GOT3 (cell line): ENCODE results near the gene ITCH.
"Not testable (repeated sequence)": the region's sequence is repeated elsewhere in the genome, so short reads cannot be mapped to it uniquely, and the experiment has no call there.

ENCODE experiments used
- DNase-seq: peaks from one replicate; lab custom pipeline; 2025; ENCODE audit warnings: mixed read lengths; lab: John Stamatoyannopoulos, UW

The ITCH gene

DNA sequence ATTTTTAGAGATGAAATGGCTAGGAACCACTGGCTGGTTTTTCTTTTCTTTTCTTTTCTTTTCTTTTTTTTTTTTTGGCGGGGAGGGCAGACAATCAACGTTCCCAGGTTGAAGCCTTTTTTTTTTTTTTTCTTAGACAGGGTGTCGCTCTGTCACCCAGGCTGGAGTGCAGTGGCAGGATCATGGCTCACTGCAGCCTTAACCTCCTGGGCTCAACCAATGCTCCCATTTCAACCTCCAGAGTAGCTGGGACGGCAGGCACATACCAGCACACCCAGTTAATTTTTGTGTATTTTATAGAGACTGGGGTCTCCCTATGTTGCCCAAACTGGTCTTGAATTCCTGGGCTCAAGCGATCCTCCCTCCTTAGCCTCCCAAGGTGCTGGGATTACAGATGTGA lies 18.8 kb upstream of the ITCH start:
- no peak for DNase-seq

GRCh38 chr20:34345402-34345736 lies 17.7 kb upstream of the ITCH start:
- no peak for DNase-seq

DNA sequence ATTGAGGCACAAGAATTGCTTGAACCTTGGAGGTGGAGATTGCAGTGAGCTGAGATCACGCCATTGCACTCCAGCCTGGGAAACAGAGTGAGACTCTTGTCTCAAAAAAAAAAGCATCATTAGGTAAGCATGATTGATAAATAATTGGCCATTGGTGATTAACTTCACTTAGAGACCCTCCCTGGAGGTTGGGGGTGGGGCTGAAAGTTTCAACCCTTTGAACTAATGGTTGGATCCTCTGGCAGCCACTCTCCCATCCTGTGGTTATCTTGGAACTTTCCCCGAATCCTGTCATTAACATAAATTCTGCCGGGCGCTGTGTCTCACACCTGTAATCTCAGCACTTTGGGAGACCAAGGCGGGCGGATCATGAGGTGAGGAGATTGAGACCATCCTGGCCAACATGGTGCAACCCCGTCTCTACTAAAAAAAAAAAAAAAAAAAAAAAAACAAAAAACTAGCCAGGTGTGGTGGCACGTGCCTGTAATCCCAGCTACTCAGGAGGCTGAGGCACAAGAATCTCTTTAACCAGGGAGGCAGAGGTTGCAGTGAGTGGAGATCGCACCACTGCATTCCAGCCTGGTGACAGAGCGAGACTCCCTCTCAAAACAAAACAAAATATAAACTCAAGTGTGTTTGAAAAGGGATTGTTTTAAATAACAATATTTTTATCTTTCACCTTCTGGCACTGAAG lies 17.1 kb upstream of the ITCH start:
- not testable (repeated sequence) for DNase-seq

DNA sequence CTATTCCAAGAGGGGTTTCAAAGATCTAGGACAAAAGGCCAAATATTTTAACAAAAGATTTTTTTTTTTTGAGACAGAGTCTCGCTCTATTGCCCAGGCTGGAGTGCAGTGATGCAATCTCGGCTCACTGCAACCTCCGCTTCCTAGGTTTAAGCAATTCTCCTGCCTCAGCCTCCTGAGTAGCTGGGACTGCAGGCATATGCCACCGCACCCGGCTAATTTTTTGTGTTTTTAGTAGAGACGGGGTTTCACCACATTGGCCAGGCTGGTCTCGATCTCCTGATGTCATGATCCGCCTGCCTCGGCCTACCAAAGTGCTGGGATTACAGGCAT lies 16.6 kb upstream of the ITCH start:
- DNase-seq, result not testable (repeated sequence)

DNA sequence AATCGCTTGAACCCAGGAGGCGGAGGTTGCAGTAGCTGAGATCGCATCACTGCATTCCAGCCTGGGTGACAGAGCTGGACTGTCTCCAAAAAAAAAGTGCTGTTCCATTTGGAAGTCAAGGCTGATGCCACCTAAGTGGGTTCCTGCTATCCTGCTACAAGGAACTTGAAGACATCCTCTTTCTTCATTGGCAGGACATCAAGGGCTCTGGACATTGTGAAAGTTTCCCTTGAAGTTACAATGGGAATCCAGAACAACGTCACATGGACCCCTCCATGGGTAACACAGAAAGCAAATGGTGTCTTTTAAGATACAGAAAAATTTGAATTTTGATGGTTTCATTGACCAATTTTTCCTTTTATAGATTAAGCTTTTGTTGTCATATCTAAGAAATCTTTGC lies 15.5 kb upstream of the ITCH start:
- DNase-seq, result no peak

- no peak for DNase-seq
Measured at GRCh38 chr20:34350095-34350494, 13.0 kb upstream of the ITCH start.

DNA sequence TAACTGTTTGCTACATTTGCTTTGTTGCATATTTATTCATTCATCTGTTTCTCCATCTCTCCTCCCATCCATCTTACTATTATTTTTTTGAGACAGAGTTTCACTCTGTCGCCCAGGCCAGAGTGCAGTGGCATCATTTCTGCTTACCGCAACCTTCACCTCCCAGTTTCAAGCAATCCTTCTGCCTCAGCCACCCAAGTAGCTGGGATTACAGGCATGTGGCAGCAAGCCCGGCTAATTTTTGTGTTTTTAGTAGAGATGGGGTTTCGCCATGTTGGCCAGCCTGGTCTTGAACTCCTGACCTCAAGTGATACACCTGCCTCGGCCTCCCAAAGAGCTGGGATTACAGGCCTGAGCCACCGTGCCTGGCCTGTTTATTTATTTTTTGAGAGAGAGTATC lies 9.6 kb upstream of the ITCH start:
- not testable (repeated sequence) for DNase-seq

GRCh38 chr20:34355427-34355826 lies 7.6 kb upstream of the ITCH start:
- no peak for DNase-seq

DNA sequence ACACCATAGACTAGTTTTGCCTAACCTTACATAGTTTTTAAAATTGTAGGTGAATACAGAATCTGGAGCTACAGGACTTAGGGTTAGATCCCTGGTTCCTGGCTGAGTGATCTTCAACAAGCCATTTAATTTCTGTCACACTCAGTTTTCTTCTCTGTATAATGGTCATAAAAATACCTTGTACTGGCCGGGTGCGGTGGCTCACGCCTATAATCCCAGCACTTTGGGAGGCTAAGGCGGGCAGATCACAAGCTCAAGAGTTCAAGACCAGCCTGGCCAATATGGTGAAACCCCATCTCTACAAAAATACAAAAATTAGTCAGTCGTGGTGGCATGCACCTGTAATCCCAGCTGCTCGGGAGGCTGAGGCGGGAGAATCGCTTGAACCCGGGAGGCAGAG lies 3.3 kb upstream of the ITCH start:
- DNase-seq, result not testable (repeated sequence)

DNA sequence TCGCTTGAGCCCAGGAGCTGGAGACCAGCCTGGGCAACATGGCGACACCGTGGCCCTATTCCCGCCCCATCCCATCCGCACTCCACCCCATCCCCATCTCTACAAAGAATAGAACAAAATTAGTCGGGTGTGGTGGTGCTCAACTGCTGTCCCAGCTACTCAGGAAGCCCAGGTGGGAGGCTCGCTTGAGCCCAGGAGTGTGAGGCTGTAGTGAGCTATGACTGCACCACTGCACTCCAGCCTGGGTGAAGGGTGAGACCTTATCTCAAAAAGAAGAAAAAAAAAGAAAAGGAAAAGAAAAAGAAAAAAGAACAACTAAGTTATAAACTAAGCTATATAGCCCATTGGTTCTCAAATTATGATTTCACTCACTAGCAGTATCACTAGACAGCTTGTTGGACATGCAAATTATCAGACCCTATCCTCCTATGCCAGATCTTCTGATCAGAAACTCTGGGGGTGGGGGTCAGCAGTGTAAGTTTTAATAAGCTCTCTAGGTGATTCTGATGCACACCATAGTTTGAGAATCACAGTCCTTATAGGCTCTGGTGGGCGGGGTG lies 491 bp upstream of the ITCH start:
- no peak for DNase-seq

DNA sequence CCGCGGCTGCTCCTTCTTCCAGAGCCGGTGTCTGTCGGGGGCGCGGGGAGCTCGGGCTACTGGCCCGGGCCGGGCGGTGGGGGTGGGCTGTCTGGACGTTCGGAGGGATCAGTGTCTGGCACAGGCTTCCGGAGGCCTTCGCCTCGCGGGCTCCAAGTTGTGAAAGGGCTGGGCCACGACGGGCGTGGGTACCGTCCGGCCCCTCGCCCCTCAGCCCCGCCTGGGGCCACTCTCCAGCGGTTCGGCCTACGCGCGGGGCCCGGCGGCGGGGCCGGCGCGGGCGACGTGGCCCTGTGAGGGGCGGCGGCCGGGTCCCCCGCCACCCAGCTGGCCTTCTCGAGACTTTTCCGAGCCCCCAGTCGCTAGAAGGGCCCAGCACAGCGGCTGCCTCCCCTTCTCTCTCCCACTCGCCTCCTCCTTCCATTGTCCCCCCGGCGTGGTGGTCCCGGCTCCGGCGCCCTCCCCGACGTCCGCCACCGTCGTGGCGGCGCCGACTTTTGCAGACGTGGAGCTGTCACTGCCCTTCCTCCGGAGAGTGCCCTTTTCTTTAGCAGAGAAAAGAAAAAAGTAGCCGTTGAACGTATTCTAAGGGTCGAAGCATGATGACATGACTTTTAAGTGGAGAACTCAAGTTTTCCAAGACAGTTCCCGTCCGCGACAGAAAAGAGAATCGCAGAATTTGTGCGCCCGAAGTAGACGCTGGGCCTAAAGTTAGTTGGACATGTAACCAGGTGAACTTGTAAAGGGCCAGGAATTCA lies 571 bp downstream of the ITCH start:
- DNase-seq, result no peak

- DNase-seq, result no peak
Measured at GRCh38 chr20:34364223-34364506, 1.1 kb downstream of the ITCH start.

DNA sequence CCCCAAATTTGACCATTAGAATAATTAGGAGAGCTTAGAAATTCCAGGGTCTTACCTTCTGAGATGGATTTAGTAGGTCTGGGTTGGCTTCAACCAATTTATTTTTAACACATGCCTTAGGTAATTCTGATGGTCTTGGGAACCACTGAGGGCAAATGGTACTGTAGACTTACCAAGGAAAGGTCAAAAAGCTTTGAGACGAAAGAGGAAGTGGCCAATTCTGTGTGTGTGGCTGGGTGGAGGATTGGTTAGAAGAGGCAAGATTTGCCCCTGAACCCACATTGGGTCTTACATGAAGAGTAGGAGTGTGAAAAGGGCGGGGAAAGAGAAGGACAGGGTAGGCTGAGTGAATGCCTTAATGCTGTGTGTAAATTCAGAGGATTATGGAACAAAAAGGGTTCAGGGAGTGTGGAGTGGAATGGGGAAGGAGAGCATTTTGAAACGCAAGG lies 2.7 kb downstream of the ITCH start:
- DNase-seq, result no peak

DNA sequence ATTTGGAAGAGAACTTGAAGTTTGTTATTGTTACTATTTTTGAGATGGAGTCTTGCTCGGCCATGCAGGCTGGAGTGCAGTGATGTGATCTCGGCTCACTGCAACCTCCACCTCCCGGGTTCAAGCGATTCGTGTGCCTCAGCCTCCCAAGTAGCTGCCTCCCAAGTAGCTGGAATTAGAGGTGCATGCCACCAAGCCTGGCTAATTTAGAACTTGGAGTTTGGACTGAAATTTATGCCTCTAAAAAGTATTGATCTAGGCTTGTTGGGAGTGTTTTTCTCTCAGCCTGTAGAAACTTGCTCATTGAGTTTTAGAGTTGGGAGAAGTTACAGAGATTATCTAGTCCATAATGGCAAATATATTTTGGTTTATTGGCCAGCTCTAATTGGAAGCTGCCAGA lies 4.1 kb downstream of the ITCH start:
- no peak for DNase-seq

DNA sequence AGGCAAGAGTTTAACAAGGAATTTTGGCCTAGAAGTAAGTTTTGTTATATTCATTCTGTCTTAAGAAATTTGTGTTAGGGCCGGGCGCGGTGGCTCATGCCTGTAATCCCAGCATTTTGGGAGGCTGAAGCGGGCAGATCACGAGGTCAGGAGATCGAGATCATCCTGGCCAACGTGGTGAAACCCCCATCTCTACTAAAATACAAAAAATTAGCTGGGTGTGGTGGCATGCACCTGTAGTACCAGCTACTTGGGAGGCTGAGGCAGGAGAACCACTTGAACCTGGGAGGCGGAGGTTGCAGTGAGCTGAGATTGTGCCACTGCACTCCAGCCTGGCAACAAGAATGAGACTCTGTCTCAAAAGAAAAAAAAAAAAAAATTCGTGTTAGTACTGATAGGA lies 4.8 kb downstream of the ITCH start:
- not testable (repeated sequence) for DNase-seq

- DNase-seq, result no peak
Measured at GRCh38 chr20:34368547-34368946, 5.5 kb downstream of the ITCH start.

DNA sequence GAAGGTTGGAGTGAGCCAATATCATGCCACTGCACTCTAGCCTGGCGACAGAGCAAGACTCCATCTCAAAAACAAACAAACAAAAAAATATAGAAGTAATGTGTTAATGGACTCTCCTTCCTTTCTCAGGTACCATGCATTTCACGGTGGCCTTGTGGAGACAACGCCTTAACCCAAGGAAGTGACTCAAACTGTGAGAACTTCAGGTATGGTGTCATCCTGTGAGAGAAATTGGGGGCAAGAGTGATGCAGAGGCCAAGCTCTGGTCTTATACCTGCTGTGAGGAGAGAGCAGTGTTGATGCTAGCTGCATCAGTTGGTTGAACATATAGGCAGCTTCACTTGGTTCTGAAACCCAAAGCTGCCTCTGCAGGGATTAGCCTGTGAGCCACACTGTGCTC lies 6.2 kb downstream of the ITCH start:
- DNase-seq, result no peak

GRCh38 chr20:34370062-34370461 lies 7.0 kb downstream of the ITCH start:
- DNase-seq, result no peak

DNA sequence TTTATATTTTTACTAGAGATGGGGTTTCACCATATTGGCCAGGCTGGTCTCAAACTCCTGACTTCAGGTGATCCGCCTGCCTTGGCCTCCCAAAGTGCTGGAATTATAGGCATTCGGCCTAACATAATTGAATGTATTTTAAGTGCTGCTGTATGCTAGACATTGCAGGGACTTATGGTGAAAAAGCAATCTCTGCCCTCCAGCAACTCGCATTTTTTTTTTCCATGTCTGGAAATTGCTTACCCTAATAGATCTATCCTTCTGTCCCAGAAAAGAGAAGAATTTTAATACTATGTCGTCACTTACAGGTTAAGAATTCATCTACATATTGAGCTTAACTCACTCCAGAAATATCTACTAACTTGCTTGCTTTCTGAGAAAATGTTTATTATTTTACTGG lies 10.4 kb downstream of the ITCH start:
- DNase-seq, result no peak

- DNase-seq, result no peak
Measured at GRCh38 chr20:34374209-34374760, 11.2 kb downstream of the ITCH start.

DNA sequence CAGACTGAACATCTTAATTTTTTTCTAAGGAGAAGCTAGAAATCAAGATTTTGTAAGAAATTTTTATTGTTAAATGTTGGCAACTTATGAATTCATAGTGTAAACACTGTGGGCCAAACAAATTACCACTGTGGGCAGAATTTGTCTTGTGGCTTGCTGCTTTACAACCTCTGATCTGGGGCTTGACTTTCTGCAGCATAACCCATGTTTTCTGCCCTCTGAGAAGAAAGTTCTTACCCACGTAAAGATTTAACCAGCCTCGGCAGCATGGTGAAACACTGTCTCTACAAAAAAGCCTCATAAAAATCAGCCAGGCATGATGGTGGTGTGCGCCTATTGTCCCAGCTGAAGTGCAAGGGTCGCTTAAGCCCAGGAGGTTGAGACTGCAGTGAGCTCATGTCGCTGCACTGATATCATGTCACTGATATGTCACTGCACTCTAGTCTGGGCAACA lies 12.9 kb downstream of the ITCH start:
- DNase-seq, result no peak

DNA sequence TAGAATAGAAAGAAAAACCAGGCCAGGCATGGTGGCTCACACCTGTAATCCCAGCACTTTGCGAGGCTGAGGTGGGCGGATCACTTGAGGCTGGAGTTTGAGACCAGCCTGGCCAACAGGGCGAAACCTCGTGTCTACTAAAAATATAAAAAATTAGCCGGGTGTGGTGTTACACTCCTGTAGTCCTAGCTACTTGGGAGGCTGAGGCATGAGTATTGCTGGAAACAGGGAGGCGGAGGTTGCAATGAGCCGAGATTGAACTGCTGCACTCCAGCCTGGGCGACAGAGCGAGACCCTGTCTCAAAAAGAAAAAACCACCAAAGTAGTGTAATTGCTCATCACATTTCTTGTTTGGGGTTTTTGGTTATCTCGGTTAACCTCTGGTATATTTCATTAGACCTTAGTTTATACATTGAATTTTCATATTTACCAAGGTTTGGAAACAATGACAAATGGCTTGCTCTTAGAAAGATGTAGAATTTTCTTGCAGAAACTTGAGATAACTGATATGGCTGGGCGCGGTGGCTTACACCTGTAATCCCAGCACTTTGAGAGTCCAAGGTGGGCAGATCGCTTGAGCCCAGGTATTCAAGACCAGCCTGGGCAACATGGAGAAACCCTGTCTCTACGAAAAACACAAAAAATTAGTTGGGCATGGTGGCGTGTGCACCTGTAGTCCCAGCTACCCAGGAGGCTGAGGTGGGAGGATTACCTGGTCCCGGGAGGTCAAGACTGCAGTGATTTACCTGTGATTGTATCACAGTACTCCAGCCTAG lies 14.2 kb downstream of the ITCH start:
- DNase-seq, result no peak

DNA sequence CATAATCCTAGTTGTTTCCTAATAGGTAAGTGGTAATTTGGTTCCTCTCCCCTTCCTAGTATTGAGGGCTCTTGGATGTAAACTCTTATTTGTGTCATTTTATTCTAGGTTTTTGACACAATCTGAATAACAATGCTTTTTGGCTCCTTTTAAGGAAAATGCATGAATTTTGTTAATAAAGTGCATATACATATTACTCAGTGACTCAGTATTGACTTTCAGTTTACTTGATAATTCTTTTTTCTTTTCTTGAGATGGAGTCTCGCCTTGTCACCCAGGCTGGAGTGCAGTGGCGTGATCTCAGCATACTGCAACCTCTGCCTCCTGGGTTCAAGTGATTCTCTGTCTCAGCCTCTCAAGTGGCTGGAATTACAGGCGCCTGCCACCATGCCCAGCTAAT lies 19.1 kb downstream of the ITCH start:
- DNase-seq, result no peak
